Endothelial cell of umbilical vein (primary cell): ENCODE results near the gene MMS19. TPM values are rescaled to one million over a fixed set of nuclear protein-coding genes. Genes with fewer than 3 reads are reported as not detected.

Source experiments
- BruUV-seq: library from RNA; stranded (reverse); fragments of 400-500 nt; replicated peaks from 2 replicates; lab custom pipeline; 2021; lab: Mats Ljungman, UMichigan
- CTCF ChIA-PET: fragments of 300-600, 350-600 bp; sonication (Branson Sonifier 250); formaldehyde crosslinking; loops from one replicate; lab custom pipeline; 2021; ENCODE audit warnings: antibody characterized with exemption, inconsistent platforms; lab: Charles Lee
- POLR2A ChIA-PET: fragments of 300-600, 350-600 bp; sonication (Branson Sonifier 250); formaldehyde crosslinking; loops from one replicate; lab custom pipeline; 2021; ENCODE audit warnings: antibody characterized with exemption, inconsistent platforms; lab: Charles Lee
- DNase-seq: peaks from one replicate; pipeline ENCODE4 v3.0.0-alpha.2; 2011; ENCODE audit warnings: low read depth, low spot score
- FAIRE-seq: peaks from 2 replicates; lab custom pipeline; 2011; peaks lifted over from hg19 to GRCh38; lab: Jason Lieb, UNC
- H2AFZ ChIP-seq: 2 replicates; pipeline ENCODE4 v1.6.0; 2012; ENCODE audit warnings: low read depth, low read length, control low read depth, inconsistent platforms
- H3K27ac ChIP-seq: 2 replicates; pipeline ENCODE4 v1.5.1; 2011; ENCODE audit warnings: low read depth, mild to moderate bottlenecking, control low read depth, low read length, moderate library complexity; ENCODE audit not compliant: insufficient read depth
- H3K27me3 ChIP-seq, 2 experiments: 2 replicates each; pipeline versions ENCODE4 v1.6.0 to v1.6.1; 2011; ENCODE audit warnings: low read length in 2 of 2, mixed read lengths in 1 of 2; ENCODE audit not compliant: control insufficient read depth in 2 of 2, insufficient read depth in 2 of 2
- H3K36me3 ChIP-seq, 2 experiments: 2 replicates in 1 of 2; 3 replicates in 1 of 2; pipeline ENCODE4 v1.5.1; 2011; ENCODE audit warnings: low read length in 2 of 2, mild to moderate bottlenecking in 1 of 2, moderate library complexity in 1 of 2; ENCODE audit not compliant: control insufficient read depth in 2 of 2, insufficient read depth in 2 of 2; ENCODE audit errors: extremely low read depth in 1 of 2
- H3K4me1 ChIP-seq: 3 replicates; pipeline ENCODE4 v1.5.1; 2011; ENCODE audit warnings: mild to moderate bottlenecking, low read length; ENCODE audit not compliant: control insufficient read depth, insufficient read depth; ENCODE audit errors: extremely low read depth
- H3K4me2 ChIP-seq: 2 replicates; pipeline ENCODE4 v1.6.1; 2011; ENCODE audit warnings: low read length, control low read depth, mixed read lengths; ENCODE audit not compliant: insufficient read depth
- H3K4me3 ChIP-seq, 3 experiments: fragments of 200-600 bp in 1 of 3; sonication (generic), shearing (Covaris generic) in 1 of 3; replicated peaks in 1 of 3; 2 replicates each; pipeline ENCODE4 v1.5.1; 2011 to 2016; ENCODE audit warnings: control low read depth in 3 of 3, low read length in 3 of 3, mild to moderate bottlenecking in 2 of 3, inconsistent platforms in 1 of 3, low read depth in 1 of 3, moderate library complexity in 1 of 3; ENCODE audit not compliant: insufficient read depth in 1 of 3
- H3K79me2 ChIP-seq: 2 replicates; pipeline ENCODE4 v1.6.0; 2012; ENCODE audit warnings: low read length, inconsistent platforms; ENCODE audit not compliant: control insufficient read depth, insufficient read depth
- H3K9ac ChIP-seq: replicated peaks from 2 replicates; pipeline ENCODE3; 2011; ENCODE audit warnings: low read length, control low read depth; ENCODE audit not compliant: insufficient read depth; ENCODE audit errors: extremely low read depth
- H3K9me1 ChIP-seq: replicated peaks from 3 replicates; pipeline ENCODE4 v1.6.0; 2011; ENCODE audit warnings: mild to moderate bottlenecking, low read length; ENCODE audit not compliant: control insufficient read depth, insufficient read depth; ENCODE audit errors: extremely low read depth
- H3K9me3 ChIP-seq: replicated peaks from 2 replicates; pipeline ENCODE4 v1.5.1; 2012; ENCODE audit warnings: low read length, inconsistent platforms; ENCODE audit not compliant: control insufficient read depth, insufficient read depth
- H4K20me1 ChIP-seq: replicated peaks from 2 replicates; pipeline ENCODE3; 2011; ENCODE audit warnings: mild to moderate bottlenecking, low read length; ENCODE audit not compliant: control insufficient read depth, insufficient read depth; ENCODE audit errors: extremely low read depth
- FOS ChIP-seq: IDR thresholded peaks from 2 replicates; pipeline ENCODE4 v1.6.1; 2011; ENCODE audit warnings: mild to moderate bottlenecking, low read length, moderate library complexity, borderline replicate concordance; ENCODE audit not compliant: insufficient read depth
- JUN ChIP-seq: IDR thresholded peaks from 2 replicates; pipeline ENCODE4 v1.6.1; 2011; ENCODE audit warnings: borderline replicate concordance, low read depth; ENCODE audit not compliant: insufficient read length, insufficient read depth
- POLR2A ChIP-seq: IDR thresholded peaks from 2 replicates; pipeline ENCODE4 v1.6.1; 2012; ENCODE audit warnings: low read depth, mild to moderate bottlenecking, control low read depth, low read length
- dilution Hi-C: fragments of 300-500 bp; cut with MboI; formaldehyde crosslinking; loops from one replicate; pipeline ENCODE4 v1.15.0; 2019; ENCODE audit warnings: low sequenced_read_pairs; ENCODE audit not compliant: extremely low pct_ligation_motif_present
- intact Hi-C: fragments of 100-400 bp; cut with micrococcal nuclease; formaldehyde crosslinking; loops from one replicate; pipeline ENCODE4 v1.10.0; 2022
- polyA plus RNA-seq, 4 experiments: library from polyadenylated mRNA; depleted of rRNA in 3 of 4; stranded (reverse) in 3 of 4; unstranded in 1 of 4; fragments of >200 nt; gene quantifications; 2 replicates each; pipeline versions ENCODE4 v1.2.1 to v1.2.3, GENCODE V29; 2011 to 2012; ENCODE audit warnings: missing spikeins in 1 of 4
- total RNA-seq: library from RNA; stranded (reverse); gene quantifications from 2 replicates; pipeline ENCODE4 v1.2.3, GENCODE V29; 2021
- TF ChIP-seq, protein P1 (sequence below), 2 donors: IDR thresholded peaks; 1 replicate in 1 of 2; 2 replicates in 1 of 2; pipeline ENCODE4 v1.5.1; 2011; ENCODE audit warnings: low read length in 2 of 2, mild to moderate bottlenecking in 2 of 2, moderate library complexity in 2 of 2, control low read depth in 1 of 2, inconsistent platforms in 1 of 2, low read depth in 1 of 2; ENCODE audit not compliant: insufficient read depth in 1 of 2; ENCODE audit errors: extremely low read depth in 1 of 2

Gene MMS19
- total and polyA plus RNA-seq, 2 donors (not counting 3 experiments of a cell fraction or from before 2014, with no cell fraction given) = 95.2 to 123 TPM

- Histone ChIP-seq H3K9me3 (no peaks in the 10 kb centered on the region), H3K27me3 (no peaks in the 10 kb centered on the region), H3K9ac (peak within 1 kb of the TSS; percentile 66), H3K79me2 (peaks cover 61% of the 10 kb centered on the region), H3K4me2 (peak within 1 kb of the TSS; percentile 86), H3K4me3 (peak within 1 kb of the TSS; percentile 70 to 93 (median 81)), H3K4me1 (peaks cover 33% of the 10 kb centered on the region), H4K20me1 (no peaks in the 10 kb centered on the region), H3K9me1 (no peaks in the 10 kb centered on the region), H3K36me3 (no peaks in the 10 kb centered on the region), H3K27ac (peak within 1 kb of the TSS; percentile 40), H2AFZ (peak within 1 kb of the TSS; percentile 55)
- BruUV-seq = no TSS peak
- DNase-seq = peak; percentile 66
- intact Hi-C loops = loop anchor here (1.0 to 10.0 kb wide), 7 partner anchors 11 to 236 kb away; partner anchors contain the start of genes AVPI1, PGAM1 and ZFYVE27
- TF ChIP-seq FOS = no peak
- TF ChIP-seq, protein P1, sequence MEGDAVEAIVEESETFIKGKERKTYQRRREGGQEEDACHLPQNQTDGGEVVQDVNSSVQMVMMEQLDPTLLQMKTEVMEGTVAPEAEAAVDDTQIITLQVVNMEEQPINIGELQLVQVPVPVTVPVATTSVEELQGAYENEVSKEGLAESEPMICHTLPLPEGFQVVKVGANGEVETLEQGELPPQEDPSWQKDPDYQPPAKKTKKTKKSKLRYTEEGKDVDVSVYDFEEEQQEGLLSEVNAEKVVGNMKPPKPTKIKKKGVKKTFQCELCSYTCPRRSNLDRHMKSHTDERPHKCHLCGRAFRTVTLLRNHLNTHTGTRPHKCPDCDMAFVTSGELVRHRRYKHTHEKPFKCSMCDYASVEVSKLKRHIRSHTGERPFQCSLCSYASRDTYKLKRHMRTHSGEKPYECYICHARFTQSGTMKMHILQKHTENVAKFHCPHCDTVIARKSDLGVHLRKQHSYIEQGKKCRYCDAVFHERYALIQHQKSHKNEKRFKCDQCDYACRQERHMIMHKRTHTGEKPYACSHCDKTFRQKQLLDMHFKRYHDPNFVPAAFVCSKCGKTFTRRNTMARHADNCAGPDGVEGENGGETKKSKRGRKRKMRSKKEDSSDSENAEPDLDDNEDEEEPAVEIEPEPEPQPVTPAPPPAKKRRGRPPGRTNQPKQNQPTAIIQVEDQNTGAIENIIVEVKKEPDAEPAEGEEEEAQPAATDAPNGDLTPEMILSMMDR (IDR thresholded peaks at IDR 0.05; ENCODE audit: extremely low read depth in 1 of 2, insufficient read depth in 1 of 2, low read depth in 1 of 2, low read length in 2 of 2) = peak in 1 of 2 donors; percentile 1
- TF ChIP-seq POLR2A = peak; percentile 37
- TF ChIP-seq JUN = no peak
- ChIA-PET CTCF (interaction anchor here (0.6 to 3.5 kb wide), 18 partner anchors 9 to 113 kb away, joined by 3 to 37 read pairs (median 7); partner anchors contain the start of gene ANKRD2), POLR2A (interaction anchor here (0.6 to 2.2 kb wide), 7 partner anchors 10 to 144 kb away, joined by 3 to 8 read pairs (median 3); no protein-coding TSS in a partner anchor)
- dilution Hi-C loops = no loop called here
- FAIRE-seq = no peak
Observed at GRCh38 chr10:97498841-97499560, 779 bp upstream of the MMS19 start, which contains the start of gene UBTD1. TSS of gene UBTD1 (plus strand) at chr10:97498924. CDS start at chr10:97499204, 280 bp downstream.
